HS-5 (cell line): ENCODE results near the gene CTSD.

Source experiments
- DNase-seq: peaks from one replicate; pipeline ENCODE4 v3.0.0-alpha.2; 2012; ENCODE audit warnings: low read depth

Gene CTSD

DNA sequence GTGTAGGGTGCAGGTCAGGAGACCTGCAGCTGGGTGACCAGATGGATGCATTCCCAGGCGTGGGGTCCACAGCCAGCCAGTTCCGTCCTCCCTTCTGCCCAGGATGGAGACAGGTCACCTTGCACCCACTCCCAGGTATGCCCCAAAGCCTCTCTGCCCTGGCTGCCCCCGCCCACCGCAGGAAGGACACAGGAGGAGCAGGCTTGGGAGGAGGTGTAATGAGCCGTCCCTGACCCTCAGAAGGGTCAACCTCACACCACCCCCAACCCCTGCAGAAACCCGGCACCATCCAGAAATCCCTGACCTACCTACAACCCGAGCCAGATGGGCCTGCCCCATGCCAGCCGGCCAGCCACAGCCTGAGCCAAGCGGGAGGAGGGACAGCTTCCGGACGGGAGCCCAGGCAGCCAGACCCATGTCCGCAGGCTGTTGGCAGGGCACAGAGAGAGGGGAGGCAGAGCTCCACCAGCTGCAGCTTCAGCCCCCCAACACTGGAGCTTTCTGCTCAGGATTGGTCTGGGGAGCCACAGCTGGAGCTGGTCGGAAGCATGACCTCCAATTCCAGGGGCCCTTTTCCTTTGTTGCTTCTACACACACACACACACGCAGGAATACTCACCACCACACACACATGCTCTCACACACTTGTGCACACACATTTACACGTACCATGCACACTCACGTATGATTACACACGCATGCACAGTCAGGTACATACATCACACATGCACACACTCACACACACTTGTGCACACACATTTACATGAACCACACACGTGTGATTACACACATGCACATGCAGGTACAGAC is 18.6 kb downstream of the CTSD start:
- no peak for DNase-seq

- DNase-seq = no peak
These were observed 19.4 kb downstream of the CTSD start for GRCh38 chr11:1744137-1744886.

GRCh38 chr11:1743585-1744136 is 20.1 kb downstream of the CTSD start:
- no peak for DNase-seq

GRCh38 chr11:1742869-1743584 is 20.7 kb downstream of the CTSD start:
- DNase-seq = no peak

DNA sequence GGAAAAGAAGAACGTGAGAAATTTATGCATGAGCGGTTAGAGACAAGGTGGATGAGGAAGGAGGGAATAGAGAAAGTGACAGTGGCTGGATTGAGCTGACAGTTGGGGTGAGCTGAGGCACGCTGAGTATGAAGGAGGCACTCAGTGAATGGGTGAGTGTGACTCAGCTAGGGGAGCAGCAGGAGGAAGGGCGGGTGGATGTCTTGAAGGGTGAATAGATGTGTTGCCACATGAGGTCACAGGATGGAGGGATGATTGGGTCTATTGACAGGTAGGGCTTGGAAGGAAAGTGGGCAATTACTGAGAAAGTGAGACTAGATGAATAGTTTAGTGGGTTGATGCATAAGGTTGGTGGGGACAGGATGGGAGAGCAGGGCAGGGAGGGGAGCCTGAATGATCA is 21.4 kb downstream of the CTSD start:
- no peak for DNase-seq

- no peak for DNase-seq
These were observed 22.0 kb downstream of the CTSD start for GRCh38 chr11:1741741-1742140.

- DNase-seq = no peak
These were observed 22.8 kb downstream of the CTSD start for GRCh38 chr11:1740786-1741530.

GRCh38 chr11:1739576-1739975 is 24.2 kb downstream of the CTSD start:
- no peak for DNase-seq

- no peak for DNase-seq
These were observed 25.3 kb downstream of the CTSD start for GRCh38 chr11:1738380-1738779.

DNA sequence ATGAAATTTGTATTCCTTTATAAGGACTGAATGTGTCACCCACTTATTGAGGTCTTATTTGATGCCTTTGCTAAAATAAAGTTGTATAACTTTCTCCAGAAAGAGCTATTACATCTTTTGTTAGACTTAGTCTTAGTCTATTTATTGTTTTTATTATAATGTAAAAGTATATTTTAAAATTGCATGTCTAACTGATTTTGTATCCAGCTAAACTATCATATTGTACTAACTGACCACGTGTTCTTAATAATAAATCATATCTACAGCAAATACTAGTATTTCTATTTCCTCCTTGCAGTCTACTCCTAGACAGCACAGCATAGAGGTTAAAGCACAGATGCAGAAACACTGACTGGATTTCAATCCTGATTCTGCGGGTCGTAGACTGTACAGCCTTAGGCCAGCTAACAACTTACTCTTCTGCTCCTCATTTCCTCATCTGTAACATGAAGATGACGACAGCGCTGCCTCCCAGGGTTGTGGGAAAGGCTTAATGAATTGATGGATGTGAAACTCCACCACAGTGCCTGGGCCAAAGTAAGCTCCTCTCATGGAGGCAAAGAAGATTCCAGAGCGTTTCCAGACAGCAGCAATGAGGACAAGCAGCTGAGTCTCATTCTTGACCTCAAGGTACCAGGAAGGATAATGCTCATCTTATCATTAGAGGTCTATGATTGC is 26.5 kb downstream of the CTSD start:
- DNase-seq = no peak

DNA sequence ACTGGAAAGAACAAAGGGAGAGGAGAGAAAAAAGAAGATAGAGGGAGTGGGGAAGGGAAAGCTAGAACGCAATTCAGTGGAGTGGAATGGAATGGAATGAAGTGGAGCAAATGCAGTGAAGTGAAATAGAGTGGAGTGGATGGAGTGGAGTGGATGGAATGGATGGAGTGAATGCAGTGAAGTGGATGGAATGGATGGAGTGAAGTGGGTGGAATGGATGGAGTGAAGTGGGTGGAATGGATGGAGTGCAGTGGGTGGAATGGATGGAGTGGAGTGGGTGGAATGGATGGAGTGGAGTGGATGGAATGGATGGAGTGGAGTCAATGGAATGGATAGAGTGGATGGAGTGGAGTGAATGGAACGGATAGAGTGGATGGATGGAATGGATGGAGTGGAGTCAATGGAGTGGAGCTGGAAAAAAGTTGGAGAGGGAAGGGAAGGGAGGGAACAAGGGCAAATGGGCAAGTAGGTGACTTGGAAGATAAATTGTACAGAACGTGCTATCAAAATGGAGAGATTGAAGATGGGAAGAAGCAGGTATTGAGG is 27.2 kb downstream of the CTSD start:
- DNase-seq = no peak

DNA sequence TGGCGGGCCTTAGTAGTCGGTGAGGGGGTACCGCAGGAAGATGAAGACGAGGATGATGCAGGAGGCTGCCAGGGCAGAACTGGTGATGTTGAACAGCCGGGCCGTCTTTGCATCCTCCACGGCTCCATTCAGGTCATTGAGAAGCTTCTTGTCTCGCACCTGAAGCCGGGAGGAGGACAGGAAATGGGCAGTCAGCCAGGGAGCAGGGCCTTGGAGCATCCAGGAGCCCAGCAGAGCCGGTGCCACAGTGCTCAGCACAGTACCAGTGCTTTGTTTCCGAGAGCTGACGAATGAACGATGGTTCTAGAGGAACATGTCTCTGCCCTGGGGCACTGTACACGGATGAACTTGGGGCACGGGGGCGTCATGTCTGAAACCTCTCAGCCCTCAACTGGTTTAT is 28.5 kb downstream of the CTSD start:
- DNase-seq = no peak

- DNase-seq = no peak
These were observed 29.1 kb downstream of the CTSD start for GRCh38 chr11:1734641-1735081.

DNA sequence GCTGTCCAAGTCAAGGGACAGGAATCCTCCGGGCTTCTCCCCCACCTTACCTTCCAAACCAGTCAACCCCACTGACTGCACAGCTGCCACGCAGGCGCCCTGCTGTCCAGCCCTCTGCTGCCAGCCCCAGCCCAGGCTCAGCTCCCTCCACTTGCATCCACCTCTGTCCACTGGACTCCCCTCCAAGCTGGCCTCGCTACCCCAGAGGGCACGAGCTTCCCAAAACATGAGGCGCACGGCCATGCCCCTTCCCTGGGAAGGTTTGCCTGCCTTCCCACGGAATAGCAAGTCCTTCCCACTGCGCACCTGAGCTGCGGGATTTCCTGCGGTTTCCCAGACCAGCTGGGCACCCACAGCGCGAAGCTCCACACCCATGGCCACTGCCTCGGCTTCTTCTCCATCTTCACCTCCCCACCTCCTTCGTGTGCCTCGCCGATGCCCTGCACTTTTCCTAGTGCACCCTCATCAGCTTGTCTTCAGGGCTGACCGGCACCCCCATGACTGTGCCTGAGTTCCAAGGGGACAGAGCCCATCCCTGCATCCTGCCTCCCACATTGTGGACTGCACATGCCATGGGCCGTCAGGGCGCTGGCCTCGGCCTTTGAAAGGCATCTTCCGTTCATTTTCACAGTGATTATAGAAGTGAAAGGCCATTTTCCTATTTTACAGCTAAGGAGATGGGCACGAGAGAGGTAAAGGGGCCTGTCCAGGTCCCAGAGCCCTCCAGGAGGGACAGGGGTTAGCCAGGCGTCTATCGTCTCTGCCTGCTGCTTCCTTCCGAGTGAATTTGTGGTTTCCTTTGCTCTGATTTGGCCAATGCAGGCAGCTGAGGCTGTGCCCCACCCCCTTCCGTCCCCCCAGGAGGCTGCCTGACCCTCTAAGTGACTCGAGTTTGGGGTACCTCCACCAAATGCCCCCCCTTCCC is 29.7 kb downstream of the CTSD start:
- no peak for DNase-seq

DNA sequence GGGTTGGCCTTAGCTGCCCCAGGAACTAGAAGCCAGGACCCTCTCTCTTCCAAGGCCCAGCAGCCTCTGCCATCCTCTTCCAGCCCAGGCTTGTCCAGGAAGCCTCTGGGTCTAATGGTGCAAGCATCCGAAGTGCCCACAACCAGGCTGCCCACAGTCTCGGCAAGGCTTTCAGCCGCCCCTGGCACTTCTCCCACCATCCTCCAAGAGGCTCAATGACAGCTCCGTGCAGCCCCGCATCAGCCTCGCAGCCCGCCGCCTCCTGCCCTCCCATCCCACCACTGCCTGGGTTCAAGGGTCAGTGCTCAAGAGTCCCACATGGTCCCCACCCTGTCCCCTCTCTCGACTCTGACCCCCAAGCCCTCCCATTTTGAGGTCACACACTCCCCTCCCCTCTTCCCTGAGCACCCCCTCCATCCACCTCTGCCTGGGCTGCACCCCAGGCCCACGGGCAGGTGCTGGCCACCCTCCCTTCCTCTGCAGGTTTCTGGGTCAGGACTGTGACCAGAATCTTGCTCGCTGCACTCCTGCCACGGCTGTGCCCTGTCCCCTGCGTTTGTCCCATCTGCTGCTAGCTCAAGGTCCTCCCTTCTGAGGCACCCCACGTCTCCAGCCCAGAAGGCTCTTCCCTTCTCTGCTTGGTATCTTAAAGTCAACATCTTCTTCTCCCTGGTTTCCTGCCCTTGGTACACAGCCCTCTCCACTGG is 30.6 kb downstream of the CTSD start:
- DNase-seq = no peak

- DNase-seq = no peak
These were observed 31.2 kb downstream of the CTSD start for GRCh38 chr11:1732418-1733008.

GRCh38 chr11:1731451-1732059 is 32.2 kb downstream of the CTSD start:
- DNase-seq = no peak

- DNase-seq = no peak
These were observed 33.6 kb downstream of the CTSD start for GRCh38 chr11:1730059-1730629.
